Mesothelial cell of epicardium (in vitro differentiated cells): ENCODE measurements around the gene ZBTB42. TPM values are rescaled to one million over a fixed set of nuclear protein-coding genes. Genes with fewer than 3 reads are reported as not detected.
A peak's percentile ranks its signal among the peaks of the same experiment; 100 is the strongest.

Source experiments
- DNase-seq, 2 experiments: peaks; one replicate each; pipeline ENCODE4 v3.0.0; 2021; ENCODE audit warnings: low spot score in 2 of 2; ENCODE audit not compliant: unreplicated experiment in 2 of 2
- H3K27ac Mint-ChIP-seq: 2 replicates; pipeline ENCODE4 v1.8.0; 2021; ENCODE audit warnings: mixed read lengths
- H3K27me3 Mint-ChIP-seq: 2 replicates; pipeline ENCODE4 v1.8.0; 2021; ENCODE audit warnings: low read depth, mixed read lengths
- H3K36me3 Mint-ChIP-seq: 2 replicates; pipeline ENCODE4 v1.8.0; 2021; ENCODE audit warnings: mixed read lengths
- H3K4me1 Mint-ChIP-seq: 2 replicates; pipeline ENCODE4 v1.8.0; 2021; ENCODE audit warnings: mixed read lengths
- H3K4me3 Mint-ChIP-seq: 2 replicates; pipeline ENCODE4 v1.8.0; 2021; ENCODE audit warnings: mild to moderate bottlenecking, moderate library complexity, mixed read lengths
- H3K9me3 Mint-ChIP-seq: 2 replicates; pipeline ENCODE4 v1.8.0; 2021; ENCODE audit warnings: mixed read lengths
- total RNA-seq: library from RNA; stranded (reverse); gene quantifications from 3 replicates; pipeline ENCODE4 v1.2.1, GENCODE V29; 2021
- TF ChIP-seq, protein P1 (sequence below): fragments of 200-600 bp; sonication (generic); IDR thresholded peaks from one replicate; pipeline ENCODE4 v1.5.0; 2021; ENCODE audit warnings: antibody characterized with exemption; ENCODE audit not compliant: unreplicated experiment

The ZBTB42 gene
- total RNA-seq, 1 donor from 2014 or later = 6.2 TPM

DNA sequence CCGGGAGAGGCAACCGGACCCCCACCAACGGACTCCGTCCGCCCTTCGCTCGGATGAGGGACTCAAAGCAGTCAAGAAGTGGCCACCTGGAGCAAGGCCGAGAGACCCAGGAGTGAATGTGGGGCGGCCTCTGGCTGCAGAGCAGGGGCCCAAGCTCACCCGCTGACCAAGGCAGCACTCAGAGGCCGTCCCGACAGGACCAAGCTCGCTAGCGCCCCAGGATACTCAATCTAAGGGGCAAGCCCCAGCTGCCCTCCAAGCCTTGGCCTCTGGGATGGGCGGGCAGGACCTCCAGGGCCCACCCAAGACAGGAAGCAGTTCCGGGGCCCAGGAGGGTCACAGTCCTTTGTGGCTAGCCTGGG, 6.3 kb upstream of the ZBTB42 start:
- no peak for DNase-seq
- H3K4me1 Mint-ChIP-seq = peaks cover 38% of the 10 kb centered on the region
- H3K4me3 Mint-ChIP-seq = peak overlapping the region; percentile 86
- TF ChIP-seq, protein P1, sequence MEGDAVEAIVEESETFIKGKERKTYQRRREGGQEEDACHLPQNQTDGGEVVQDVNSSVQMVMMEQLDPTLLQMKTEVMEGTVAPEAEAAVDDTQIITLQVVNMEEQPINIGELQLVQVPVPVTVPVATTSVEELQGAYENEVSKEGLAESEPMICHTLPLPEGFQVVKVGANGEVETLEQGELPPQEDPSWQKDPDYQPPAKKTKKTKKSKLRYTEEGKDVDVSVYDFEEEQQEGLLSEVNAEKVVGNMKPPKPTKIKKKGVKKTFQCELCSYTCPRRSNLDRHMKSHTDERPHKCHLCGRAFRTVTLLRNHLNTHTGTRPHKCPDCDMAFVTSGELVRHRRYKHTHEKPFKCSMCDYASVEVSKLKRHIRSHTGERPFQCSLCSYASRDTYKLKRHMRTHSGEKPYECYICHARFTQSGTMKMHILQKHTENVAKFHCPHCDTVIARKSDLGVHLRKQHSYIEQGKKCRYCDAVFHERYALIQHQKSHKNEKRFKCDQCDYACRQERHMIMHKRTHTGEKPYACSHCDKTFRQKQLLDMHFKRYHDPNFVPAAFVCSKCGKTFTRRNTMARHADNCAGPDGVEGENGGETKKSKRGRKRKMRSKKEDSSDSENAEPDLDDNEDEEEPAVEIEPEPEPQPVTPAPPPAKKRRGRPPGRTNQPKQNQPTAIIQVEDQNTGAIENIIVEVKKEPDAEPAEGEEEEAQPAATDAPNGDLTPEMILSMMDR = no peak
- peaks cover 11% of the 10 kb centered on the region for H3K27me3 Mint-ChIP-seq
- no peaks in the 10 kb centered on the region for H3K9me3 Mint-ChIP-seq
- H3K27ac Mint-ChIP-seq = peak overlapping the region; percentile 90
- H3K36me3 Mint-ChIP-seq = no peaks in the 10 kb centered on the region

DNA sequence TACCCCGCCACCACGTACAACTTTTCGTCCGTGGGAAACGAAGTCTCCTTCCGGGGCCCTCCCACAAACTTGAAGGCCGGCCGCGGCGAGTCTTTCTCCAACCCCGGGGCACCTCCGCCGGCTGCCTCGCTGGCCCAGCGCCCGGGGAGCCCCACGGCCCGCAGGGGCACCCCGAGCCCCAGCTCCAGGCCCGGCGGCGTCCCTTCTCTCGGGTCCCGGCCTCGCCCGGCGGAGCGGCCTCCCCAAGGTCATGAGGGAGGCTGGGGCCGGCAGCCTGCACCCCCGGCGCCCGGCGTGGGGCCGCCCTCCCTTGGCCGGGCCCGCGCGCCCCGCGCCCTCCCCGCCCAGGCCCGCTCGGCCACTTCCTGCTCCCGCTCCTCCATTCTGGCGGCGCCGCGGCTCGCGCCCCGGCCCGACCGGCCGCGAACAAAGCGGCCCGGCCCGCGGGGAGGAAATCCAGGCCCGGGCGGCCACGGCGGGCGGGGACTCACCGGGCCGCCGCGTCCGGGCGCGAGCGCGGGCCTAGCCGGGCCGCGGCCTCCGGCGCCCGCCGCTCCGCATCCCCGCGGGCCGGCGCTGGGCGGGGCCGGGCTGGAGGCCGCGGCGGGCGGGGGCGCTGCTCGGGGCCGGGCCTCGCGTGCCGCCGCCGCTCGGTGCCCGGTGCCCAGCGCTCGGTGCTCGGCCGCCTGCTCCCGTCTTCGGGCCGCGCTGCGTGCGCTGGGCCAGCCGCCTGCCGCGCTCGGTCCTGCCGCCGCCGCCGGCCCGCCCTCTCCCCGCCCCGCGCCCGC, 5.7 kb upstream of the ZBTB42 start, which contains the start of gene AKT1:
TSS of gene AKT1 (minus strand) at position 756 of the 788 bp plus-strand sequence. CDS start 3,105 bp downstream, outside the sequence.
- H3K27me3 Mint-ChIP-seq = peaks cover 11% of the 10 kb centered on the region
- peak within 1 kb of the TSS; percentile 90 for H3K27ac Mint-ChIP-seq
- H3K36me3 Mint-ChIP-seq = no peaks in the 10 kb centered on the region
- H3K4me3 Mint-ChIP-seq = peak within 1 kb of the TSS; percentile 86
- peak in 1 of 2 experiments; percentile 51 for DNase-seq
- H3K9me3 Mint-ChIP-seq = no peaks in the 10 kb centered on the region
- TF ChIP-seq, protein P1 = no peak
- H3K4me1 Mint-ChIP-seq = peaks cover 41% of the 10 kb centered on the region

DNA sequence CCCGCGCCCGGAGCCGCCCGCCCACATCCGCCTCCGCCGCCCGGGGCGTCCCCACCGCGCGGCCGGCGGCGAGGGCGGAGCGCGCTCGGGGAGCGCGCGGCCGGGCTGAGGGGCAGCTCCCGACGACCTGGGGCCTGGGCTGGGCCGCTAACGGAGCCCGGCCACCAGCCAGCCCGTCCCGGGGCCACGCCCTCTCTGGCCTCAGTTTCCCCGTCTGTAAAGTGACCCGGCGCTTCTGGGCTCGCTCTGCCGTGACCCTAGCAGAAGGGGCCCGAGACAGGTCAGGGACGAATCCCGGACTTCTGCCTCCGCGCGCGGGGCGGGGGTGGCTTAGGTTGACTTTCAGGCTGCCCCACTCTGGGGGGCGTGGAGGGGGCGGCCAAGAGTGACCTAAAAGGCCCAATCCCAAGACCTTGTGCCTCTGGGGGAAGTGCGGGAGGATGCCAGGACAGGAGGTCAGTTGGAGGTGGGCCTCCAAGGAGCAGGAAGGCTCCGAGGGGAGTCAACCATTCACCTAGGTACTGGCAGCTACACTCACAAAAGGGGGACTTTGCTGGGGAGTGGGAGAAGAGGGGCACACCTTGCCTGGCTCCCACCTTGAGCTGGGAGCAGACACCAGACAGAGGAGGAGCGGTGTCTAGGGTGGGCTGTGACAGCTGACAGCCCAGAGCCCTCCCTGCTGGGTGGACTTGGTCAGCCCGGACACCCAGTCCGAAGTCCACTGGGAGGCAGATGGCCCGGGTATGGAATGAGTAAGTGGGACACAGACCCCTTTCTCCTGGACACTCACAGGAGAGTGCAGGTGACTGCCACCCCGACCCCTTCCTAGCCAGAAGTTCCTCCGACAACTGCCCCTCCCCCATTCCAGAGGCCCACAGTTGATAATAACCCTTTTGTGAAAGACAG, 4.9 kb upstream of the ZBTB42 start:
- peaks cover 41% of the 10 kb centered on the region for H3K4me1 Mint-ChIP-seq
- H3K27ac Mint-ChIP-seq = peak overlapping the region; percentile 59
- no peaks in the 10 kb centered on the region for H3K9me3 Mint-ChIP-seq
- H3K36me3 Mint-ChIP-seq = no peaks in the 10 kb centered on the region
- no peak for DNase-seq
- peaks cover 11% of the 10 kb centered on the region for H3K27me3 Mint-ChIP-seq
- TF ChIP-seq, protein P1 = no peak
- H3K4me3 Mint-ChIP-seq = peak overlapping the region; percentile 68

DNA sequence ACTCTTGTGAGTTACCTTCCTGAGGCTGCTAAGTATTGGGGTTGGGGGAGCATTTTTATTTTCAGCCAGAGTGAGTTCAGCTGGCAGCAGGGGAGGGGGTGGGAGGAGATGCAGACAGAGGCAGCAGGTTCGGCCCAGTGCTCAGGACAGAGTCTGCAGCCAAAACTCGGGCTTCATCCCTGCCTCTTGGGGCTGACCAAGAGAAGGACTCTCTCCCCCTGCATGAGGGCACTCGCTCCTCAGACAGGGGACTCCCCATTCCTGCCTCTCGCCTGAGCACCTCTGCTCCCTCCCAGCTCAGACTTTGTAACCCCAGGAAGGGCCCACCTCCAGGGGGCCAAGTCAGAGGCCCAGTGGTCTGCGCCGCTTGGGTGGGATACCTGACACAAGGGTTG, 4.2 kb upstream of the ZBTB42 start:
- no peak for DNase-seq
- Mint-ChIP-seq H3K4me3 (peak overlapping the region; percentile 68), H3K27me3 (peaks cover 12% of the 10 kb centered on the region), H3K27ac (no peak overlapping the region), H3K4me1 (peaks cover 43% of the 10 kb centered on the region), H3K9me3 (no peaks in the 10 kb centered on the region), H3K36me3 (no peaks in the 10 kb centered on the region)
- TF ChIP-seq, protein P1 = no peak

DNA sequence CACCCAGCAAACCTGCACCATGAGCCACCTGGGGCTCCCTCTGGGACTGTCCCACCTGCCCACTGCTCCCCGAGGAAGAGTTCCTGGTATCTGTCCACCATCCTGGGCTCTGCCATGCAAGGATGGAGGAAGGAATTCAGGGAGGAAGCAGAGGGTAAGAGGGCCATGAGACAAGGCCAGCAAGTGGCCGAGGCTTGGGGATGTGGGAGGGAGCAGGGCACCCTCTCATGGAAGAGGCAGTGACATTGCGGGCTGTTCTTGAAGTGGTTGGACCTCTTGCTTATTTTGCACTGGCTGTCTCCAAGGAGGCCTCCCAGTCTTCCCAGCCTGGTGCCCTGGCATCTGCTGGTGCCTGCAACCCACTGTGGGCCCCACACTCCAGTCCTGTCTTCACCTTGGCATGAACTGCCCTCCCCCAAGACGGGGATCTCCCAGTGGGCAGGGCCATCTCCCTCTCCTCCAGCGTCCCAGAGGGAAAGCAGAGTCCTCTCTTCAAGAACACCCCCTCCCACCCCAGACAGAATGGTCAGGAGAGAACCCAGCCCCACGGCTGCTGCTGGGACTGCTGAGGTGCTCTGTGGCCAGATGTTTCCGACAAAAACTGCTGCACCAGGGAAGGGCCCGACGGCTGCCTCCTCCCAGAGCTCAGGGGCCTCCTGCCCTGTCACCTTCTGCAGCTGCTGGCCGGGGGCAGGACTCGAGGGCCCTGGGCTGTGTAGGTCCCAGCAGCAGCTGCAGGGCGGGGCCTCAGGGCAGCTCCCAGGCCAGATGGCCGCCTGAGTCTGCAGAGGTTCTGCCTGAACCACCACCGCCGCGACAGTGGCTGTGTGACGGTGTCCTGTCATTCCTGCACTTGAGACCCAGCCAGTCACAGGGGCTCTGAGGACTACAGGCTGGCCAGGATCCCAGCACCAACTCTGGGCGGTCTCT, 3.5 kb upstream of the ZBTB42 start:
- H3K36me3 Mint-ChIP-seq = no peaks in the 10 kb centered on the region
- peak overlapping the region; percentile 68 for H3K4me3 Mint-ChIP-seq
- no peak for DNase-seq
- no peak overlapping the region for H3K27ac Mint-ChIP-seq
- H3K27me3 Mint-ChIP-seq = peaks cover 12% of the 10 kb centered on the region
- no peaks in the 10 kb centered on the region for H3K9me3 Mint-ChIP-seq
- TF ChIP-seq, protein P1 = no peak
- H3K4me1 Mint-ChIP-seq = peaks cover 43% of the 10 kb centered on the region
